PC-3 (cell line): ENCODE results near the gene COA6.

Experiments used
- CTCF ChIP-seq: fragments of 300-600 bp; sonication (generic); conservative IDR thresholded peaks from 2 replicates; pipeline ENCODE4 v1.5.1; 2017; ENCODE audit warnings: antibody characterized with exemption, low read depth, mild to moderate bottlenecking, low read length
- EZH2 ChIP-seq: fragments of 300-600 bp; sonication (generic); IDR thresholded peaks from one replicate; pipeline ENCODE4 v1.6.1; 2017; ENCODE audit warnings: antibody characterized with exemption, mild to moderate bottlenecking, low read length; ENCODE audit not compliant: unreplicated experiment
- EZH2phosphoT487 ChIP-seq: fragments of 300-600 bp; sonication (generic); IDR thresholded peaks from 2 replicates; pipeline ENCODE4 v1.6.1; 2018; ENCODE audit warnings: mild to moderate bottlenecking, antibody characterized with exemption, low read length, borderline replicate concordance

DNA sequence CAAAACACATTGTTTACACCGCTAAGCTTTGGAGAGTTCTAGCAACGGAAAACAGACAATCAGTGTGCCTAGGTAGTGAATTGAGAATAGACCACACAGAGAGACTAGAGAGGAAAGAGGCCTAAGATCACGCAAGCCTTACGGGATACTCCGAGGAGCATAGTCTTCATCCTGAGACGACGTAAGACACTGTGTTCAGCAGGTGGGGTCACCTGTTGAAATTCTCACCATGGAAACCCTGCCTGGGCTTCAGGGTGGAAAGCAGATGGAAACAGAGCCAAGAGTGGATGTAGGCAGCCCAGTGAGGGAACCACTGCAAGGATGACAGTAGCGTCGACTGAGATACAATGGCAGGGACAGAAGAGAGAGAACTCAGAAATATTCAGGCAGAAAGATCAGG, 40.2 kb downstream of the COA6 start:
- TF ChIP-seq CTCF (no peak), EZH2 (no peak), EZH2phosphoT487 (no peak)
